ENCODE results near the gene BEND7.
"Not testable (repeated sequence)": the region's sequence is repeated elsewhere in the genome, so short reads cannot be mapped to it uniquely, and the experiment has no call there.

BEND7 gene

DNA sequence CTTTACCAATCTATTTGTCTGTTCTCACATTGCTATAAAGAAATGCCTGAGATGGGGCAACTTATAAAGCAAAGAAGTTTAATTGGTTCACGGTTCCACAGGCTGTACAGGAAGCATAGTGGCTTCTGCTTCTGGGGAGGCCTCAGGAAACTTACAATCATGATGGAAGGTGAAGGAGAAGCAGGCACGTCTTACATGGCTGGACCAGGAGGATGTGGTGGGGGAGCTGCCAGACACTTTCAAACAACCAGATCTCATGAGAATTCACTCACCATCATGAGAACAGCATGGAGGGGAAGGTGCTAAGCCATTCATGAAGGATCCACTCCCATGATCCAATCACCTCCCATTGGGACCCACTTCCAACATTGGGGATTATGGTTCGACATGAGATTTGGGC, 115.9 kb downstream of the BEND7 start:
- Histone ChIP-seq H3K9me3 (ENCODE audit: control insufficient read depth, low read length) (no peaks in the 10 kb centered on the region), H3K27ac (ENCODE audit: insufficient read depth, low read length, poor library complexity, severe bottlenecking) (no peak overlapping the region), H3K36me3 (ENCODE audit: control insufficient read depth, insufficient read depth, low read length) (no peaks in the 10 kb centered on the region), H3K4me3 (ENCODE audit: insufficient read depth, low read depth, low read length, poor library complexity, severe bottlenecking) (no peak overlapping the region), H3K4me1 (ENCODE audit: control insufficient read depth, insufficient read depth, low read length, poor library complexity, severe bottlenecking) (no peaks in the 10 kb centered on the region), H3K27me3 (replicated peaks; ENCODE audit: control insufficient read depth, insufficient read depth, low read length, poor library complexity, severe bottlenecking) (no peaks in the 10 kb centered on the region)
- no peak for DNase-seq

DNA sequence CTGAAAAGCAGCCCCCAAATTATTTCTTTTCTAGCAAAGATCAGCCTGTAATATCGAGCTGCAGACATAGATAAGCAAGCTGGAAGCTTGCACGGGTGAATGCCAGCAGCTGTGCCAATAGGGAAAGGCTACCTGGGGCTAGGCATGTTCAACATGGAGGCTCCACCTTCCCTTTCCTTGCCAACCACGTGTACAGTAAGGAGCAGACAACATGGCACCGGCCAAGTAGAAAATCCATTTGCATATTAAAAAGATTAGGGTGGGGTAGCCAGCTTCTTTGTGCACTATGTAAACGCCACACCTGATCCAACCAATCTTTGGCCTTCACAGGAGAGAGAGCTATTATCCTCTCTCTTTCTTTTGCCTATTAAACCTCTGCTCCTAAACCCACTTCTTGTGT, 124.0 kb downstream of the BEND7 start:
- Histone ChIP-seq H3K4me3 (ENCODE audit: insufficient read depth, low read depth, low read length, poor library complexity, severe bottlenecking) (no peak overlapping the region), H3K27me3 (replicated peaks; ENCODE audit: control insufficient read depth, insufficient read depth, low read length, poor library complexity, severe bottlenecking) (no peaks in the 10 kb centered on the region), H3K9me3 (ENCODE audit: control insufficient read depth, low read length) (no peaks in the 10 kb centered on the region), H3K4me1 (ENCODE audit: control insufficient read depth, insufficient read depth, low read length, poor library complexity, severe bottlenecking) (no peaks in the 10 kb centered on the region), H3K27ac (ENCODE audit: insufficient read depth, low read length, poor library complexity, severe bottlenecking) (no peak overlapping the region), H3K36me3 (ENCODE audit: control insufficient read depth, insufficient read depth, low read length) (no peaks in the 10 kb centered on the region)
- DNase-seq = no peak

DNA sequence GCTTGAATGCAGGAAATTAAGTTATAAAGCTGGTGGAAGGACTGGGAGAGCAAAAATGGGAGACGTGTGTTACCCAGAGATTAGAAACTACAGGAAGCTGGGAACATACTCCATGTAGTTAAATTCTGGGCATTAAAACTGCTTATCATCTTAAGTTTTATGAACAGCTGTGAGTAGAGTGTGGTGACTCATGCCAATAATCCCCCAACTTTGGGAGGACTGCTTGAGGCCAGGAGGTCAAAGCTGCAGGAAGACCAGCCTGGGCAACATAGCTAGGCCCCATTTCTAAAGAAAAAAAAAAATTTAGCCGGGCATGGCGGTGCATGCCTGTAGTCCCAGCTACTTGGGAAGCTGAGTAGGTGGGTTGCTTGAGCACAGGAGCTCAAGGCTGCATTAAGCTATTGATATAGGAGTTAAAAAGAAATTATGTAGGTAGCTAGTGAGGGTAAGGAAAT, 124.5 kb downstream of the BEND7 start:
- no peaks in the 10 kb centered on the region for H3K36me3 ChIP-seq (ENCODE audit: control insufficient read depth, insufficient read depth, low read length)
- H3K9me3 ChIP-seq (ENCODE audit: control insufficient read depth, low read length) = no peaks in the 10 kb centered on the region
- H3K4me1 ChIP-seq (ENCODE audit: control insufficient read depth, insufficient read depth, low read length, poor library complexity, severe bottlenecking) = no peaks in the 10 kb centered on the region
- DNase-seq = no peak
- H3K27me3 ChIP-seq (replicated peaks; ENCODE audit: control insufficient read depth, insufficient read depth, low read length, poor library complexity, severe bottlenecking) = no peaks in the 10 kb centered on the region
- no peak overlapping the region for H3K4me3 ChIP-seq (ENCODE audit: insufficient read depth, low read depth, low read length, poor library complexity, severe bottlenecking)
- no peak overlapping the region for H3K27ac ChIP-seq (ENCODE audit: insufficient read depth, low read length, poor library complexity, severe bottlenecking)

DNA sequence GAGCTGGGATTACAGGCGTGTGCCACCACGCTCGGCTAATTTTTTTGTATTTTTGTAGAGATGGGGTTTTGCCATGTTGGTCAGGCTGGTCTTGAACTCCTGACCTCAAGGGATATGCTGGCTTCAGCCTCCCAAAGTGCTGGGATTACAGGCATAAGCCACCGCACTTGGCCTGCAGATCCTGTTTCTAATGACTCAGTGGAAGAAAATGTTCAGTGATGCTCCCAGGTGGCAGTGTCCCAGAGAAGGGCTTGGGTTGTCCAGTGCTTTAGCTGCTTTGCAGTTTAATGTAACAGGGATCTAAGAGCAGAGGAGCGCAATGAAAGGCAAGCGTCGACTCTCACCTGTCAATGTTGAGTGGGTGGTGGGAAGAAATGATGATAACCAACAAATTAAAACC, 125.4 kb downstream of the BEND7 start:
- not testable (repeated sequence) for H3K36me3 ChIP-seq (ENCODE audit: control insufficient read depth, insufficient read depth, low read length); H3K4me3 ChIP-seq (ENCODE audit: insufficient read depth, low read depth, low read length, poor library complexity, severe bottlenecking); H3K27ac ChIP-seq (ENCODE audit: insufficient read depth, low read length, poor library complexity, severe bottlenecking); DNase-seq; H3K9me3 ChIP-seq (ENCODE audit: control insufficient read depth, low read length); H3K4me1 ChIP-seq (ENCODE audit: control insufficient read depth, insufficient read depth, low read length, poor library complexity, severe bottlenecking); H3K27me3 ChIP-seq (replicated peaks; ENCODE audit: control insufficient read depth, insufficient read depth, low read length, poor library complexity, severe bottlenecking)

DNA sequence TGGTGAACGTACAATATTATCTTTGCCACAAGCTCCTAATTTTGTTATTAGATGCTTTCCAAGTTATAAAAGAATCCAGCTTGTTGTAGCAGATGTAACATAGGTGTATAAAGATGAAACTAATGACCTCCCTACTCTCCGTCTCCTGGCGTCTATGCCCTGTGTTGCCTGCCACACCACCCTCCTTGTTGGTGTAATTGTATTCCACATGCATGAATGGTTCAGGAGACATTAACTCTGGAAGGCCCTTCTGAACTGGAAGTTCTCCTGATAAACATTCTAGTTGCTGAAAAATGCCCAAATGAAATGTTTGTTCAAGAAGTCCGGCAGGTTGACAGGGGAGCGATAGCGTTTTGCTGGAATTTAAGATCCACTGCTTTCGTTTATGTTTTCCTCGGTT, 126.8 kb downstream of the BEND7 start:
- no peak overlapping the region for H3K4me3 ChIP-seq (ENCODE audit: insufficient read depth, low read depth, low read length, poor library complexity, severe bottlenecking)
- H3K4me1 ChIP-seq (ENCODE audit: control insufficient read depth, insufficient read depth, low read length, poor library complexity, severe bottlenecking) = no peaks in the 10 kb centered on the region
- no peaks in the 10 kb centered on the region for H3K9me3 ChIP-seq (ENCODE audit: control insufficient read depth, low read length)
- H3K27ac ChIP-seq (ENCODE audit: insufficient read depth, low read length, poor library complexity, severe bottlenecking) = no peak overlapping the region
- no peaks in the 10 kb centered on the region for H3K27me3 ChIP-seq (replicated peaks; ENCODE audit: control insufficient read depth, insufficient read depth, low read length, poor library complexity, severe bottlenecking)
- H3K36me3 ChIP-seq (ENCODE audit: control insufficient read depth, insufficient read depth, low read length) = no peaks in the 10 kb centered on the region
- no peak for DNase-seq

DNA sequence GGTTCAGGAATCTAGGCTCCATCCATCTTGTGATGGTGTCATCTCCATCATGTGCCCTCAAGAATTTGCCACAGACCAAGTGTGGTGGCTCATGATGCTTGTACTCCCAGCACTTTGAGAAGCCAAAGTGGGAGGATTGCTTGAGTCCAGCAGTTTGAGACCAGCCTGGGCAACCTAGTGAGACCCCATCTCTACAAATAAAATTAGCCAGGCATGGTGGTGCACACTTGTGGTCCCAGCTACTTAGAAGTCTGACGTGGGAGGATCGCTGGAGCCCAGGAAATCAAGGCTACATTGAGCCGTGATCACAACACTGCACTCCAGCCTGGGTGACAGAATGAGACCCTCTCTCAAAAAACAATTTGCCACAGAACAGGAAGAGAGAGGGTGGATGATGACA, 127.7 kb downstream of the BEND7 start:
- no peak for DNase-seq
- H3K27ac ChIP-seq (ENCODE audit: insufficient read depth, low read length, poor library complexity, severe bottlenecking) = no peak overlapping the region
- H3K4me1 ChIP-seq (ENCODE audit: control insufficient read depth, insufficient read depth, low read length, poor library complexity, severe bottlenecking) = no peaks in the 10 kb centered on the region
- H3K4me3 ChIP-seq (ENCODE audit: insufficient read depth, low read depth, low read length, poor library complexity, severe bottlenecking) = no peak overlapping the region
- no peaks in the 10 kb centered on the region for H3K27me3 ChIP-seq (replicated peaks; ENCODE audit: control insufficient read depth, insufficient read depth, low read length, poor library complexity, severe bottlenecking)
- H3K36me3 ChIP-seq (ENCODE audit: control insufficient read depth, insufficient read depth, low read length) = no peaks in the 10 kb centered on the region
- H3K9me3 ChIP-seq (ENCODE audit: control insufficient read depth, low read length) = no peaks in the 10 kb centered on the region

DNA sequence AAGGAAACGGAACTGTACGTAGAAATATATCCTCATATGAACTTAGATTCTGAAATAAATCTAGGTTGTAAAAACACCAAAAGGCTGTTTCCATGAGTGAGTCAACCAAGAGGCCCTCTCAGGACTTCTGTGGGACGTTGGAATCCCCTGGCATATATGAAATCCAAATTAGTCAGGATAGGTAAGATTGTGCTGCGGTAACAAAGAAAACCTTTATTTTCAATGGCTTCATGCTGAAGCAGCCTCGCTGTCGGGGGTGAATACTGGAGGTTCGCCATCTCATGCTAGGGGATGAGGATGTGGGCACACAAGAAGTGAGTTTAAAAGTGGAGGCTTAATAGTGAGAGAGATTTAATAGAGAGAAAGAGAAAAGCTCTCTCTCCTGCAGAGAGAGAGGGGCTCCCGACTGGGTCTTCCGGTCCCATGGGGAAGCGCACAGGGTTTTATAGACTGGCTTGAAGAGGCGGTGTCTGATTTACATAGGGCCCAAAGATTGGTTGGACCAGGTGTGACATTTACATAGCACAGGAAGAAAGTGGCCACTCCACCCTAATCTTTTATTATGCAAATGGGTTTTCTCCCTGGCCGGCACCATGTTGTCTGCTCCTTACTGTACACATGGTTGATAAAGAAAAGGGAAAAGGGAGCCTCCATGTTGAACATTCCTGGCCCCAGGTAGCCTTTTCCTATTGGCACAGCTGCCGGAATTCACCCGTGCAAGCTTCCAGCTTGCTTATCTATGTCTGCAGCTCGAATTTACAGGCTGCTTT, 128.4 kb downstream of the BEND7 start:
- Histone ChIP-seq H3K27ac (ENCODE audit: insufficient read depth, low read length, poor library complexity, severe bottlenecking) (no peak overlapping the region), H3K36me3 (ENCODE audit: control insufficient read depth, insufficient read depth, low read length) (no peaks in the 10 kb centered on the region), H3K27me3 (replicated peaks; ENCODE audit: control insufficient read depth, insufficient read depth, low read length, poor library complexity, severe bottlenecking) (no peaks in the 10 kb centered on the region), H3K4me3 (ENCODE audit: insufficient read depth, low read depth, low read length, poor library complexity, severe bottlenecking) (no peak overlapping the region), H3K9me3 (ENCODE audit: control insufficient read depth, low read length) (no peaks in the 10 kb centered on the region), H3K4me1 (ENCODE audit: control insufficient read depth, insufficient read depth, low read length, poor library complexity, severe bottlenecking) (no peaks in the 10 kb centered on the region)
- no peak for DNase-seq

DNA sequence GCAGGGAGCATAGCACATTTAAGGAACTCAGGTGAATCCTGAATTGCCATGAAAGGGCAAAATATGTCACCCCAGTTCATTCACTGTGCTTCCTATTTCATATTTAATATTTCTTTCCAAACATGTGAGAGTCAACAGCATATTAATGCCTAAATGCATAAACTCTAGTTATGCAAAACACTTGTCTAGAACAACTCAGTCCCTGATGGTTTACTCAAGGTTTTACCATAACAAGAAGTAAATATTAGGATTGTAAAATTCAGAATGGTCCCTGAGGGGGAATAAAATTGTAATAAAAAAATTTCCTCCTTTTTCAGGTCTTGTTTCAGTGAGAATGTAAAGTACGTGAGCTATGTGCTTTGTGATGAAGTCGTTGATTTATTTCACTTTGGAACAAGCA, 129.1 kb downstream of the BEND7 start:
- Histone ChIP-seq H3K4me3 (ENCODE audit: insufficient read depth, low read depth, low read length, poor library complexity, severe bottlenecking) (no peak overlapping the region), H3K27me3 (replicated peaks; ENCODE audit: control insufficient read depth, insufficient read depth, low read length, poor library complexity, severe bottlenecking) (no peaks in the 10 kb centered on the region), H3K4me1 (ENCODE audit: control insufficient read depth, insufficient read depth, low read length, poor library complexity, severe bottlenecking) (no peaks in the 10 kb centered on the region), H3K9me3 (ENCODE audit: control insufficient read depth, low read length) (no peaks in the 10 kb centered on the region), H3K36me3 (ENCODE audit: control insufficient read depth, insufficient read depth, low read length) (no peaks in the 10 kb centered on the region), H3K27ac (ENCODE audit: insufficient read depth, low read length, poor library complexity, severe bottlenecking) (no peak overlapping the region)
- no peak for DNase-seq

DNA sequence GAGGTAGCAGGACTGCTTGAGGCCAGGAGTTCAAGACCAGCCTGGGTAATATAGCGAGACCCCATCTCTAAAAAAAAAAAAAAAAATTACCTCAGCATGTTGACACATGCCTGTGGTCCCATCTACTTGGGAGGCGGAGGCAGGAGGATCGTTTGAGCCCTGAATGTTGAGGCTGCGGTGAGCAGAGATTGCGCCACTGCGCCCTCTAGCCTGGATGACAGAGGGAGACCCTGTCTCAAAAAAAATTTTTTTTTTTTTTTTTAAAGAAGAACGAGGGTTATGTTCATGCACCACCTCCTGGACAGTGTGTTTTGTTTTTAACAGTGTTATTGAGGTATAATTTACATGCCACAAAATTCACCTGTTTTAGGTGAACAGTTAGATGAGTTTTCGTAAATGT, 129.6 kb downstream of the BEND7 start:
- H3K27me3 ChIP-seq (replicated peaks; ENCODE audit: control insufficient read depth, insufficient read depth, low read length, poor library complexity, severe bottlenecking) = no peaks in the 10 kb centered on the region
- no peak overlapping the region for H3K27ac ChIP-seq (ENCODE audit: insufficient read depth, low read length, poor library complexity, severe bottlenecking)
- no peaks in the 10 kb centered on the region for H3K4me1 ChIP-seq (ENCODE audit: control insufficient read depth, insufficient read depth, low read length, poor library complexity, severe bottlenecking)
- no peak for DNase-seq
- H3K36me3 ChIP-seq (ENCODE audit: control insufficient read depth, insufficient read depth, low read length) = no peaks in the 10 kb centered on the region
- H3K9me3 ChIP-seq (ENCODE audit: control insufficient read depth, low read length) = no peaks in the 10 kb centered on the region
- no peak overlapping the region for H3K4me3 ChIP-seq (ENCODE audit: insufficient read depth, low read depth, low read length, poor library complexity, severe bottlenecking)

DNA sequence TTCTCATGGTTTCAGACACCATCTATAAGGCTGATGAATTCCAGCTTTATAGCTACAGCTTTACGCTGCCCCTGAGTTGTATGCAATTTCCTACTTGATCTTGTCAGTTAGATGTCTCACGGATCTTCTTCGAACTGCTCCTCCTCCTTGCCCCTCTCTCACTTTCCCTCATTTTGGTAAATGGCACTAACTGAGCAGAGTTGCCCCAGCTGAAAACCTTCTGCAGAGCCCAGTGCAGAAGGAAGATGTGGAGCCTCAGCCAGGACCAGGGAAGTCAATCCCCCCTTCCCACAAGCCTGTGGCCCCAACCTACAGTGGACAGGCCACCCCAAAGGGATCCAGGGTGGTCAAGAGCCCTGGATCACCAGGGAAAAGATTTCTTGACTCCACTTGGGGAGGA, 131.8 kb downstream of the BEND7 start:
- no peak overlapping the region for H3K27ac ChIP-seq (ENCODE audit: insufficient read depth, low read length, poor library complexity, severe bottlenecking)
- H3K27me3 ChIP-seq (replicated peaks; ENCODE audit: control insufficient read depth, insufficient read depth, low read length, poor library complexity, severe bottlenecking) = no peaks in the 10 kb centered on the region
- H3K4me1 ChIP-seq (ENCODE audit: control insufficient read depth, insufficient read depth, low read length, poor library complexity, severe bottlenecking) = no peaks in the 10 kb centered on the region
- H3K4me3 ChIP-seq (ENCODE audit: insufficient read depth, low read depth, low read length, poor library complexity, severe bottlenecking) = no peak overlapping the region
- H3K36me3 ChIP-seq (ENCODE audit: control insufficient read depth, insufficient read depth, low read length) = no peaks in the 10 kb centered on the region
- DNase-seq = no peak
- H3K9me3 ChIP-seq (ENCODE audit: control insufficient read depth, low read length) = no peaks in the 10 kb centered on the region

Measured in effector memory CD4-positive, alpha-beta T cell (primary cell).